Neutrophil (primary cell): ENCODE results near the gene NLRX1.
A peak's percentile ranks its signal among the peaks of the same experiment; 100 is the strongest.
"Not testable (repeated sequence)": the region's sequence is repeated elsewhere in the genome, so short reads cannot be mapped to it uniquely, and the experiment has no call there.

Experiments
- H3K27ac ChIP-seq: fragments of 200-600 bp; sonication (generic); 2 replicates; pipeline ENCODE4 v1.5.1; 2016; ENCODE audit warnings: mild to moderate bottlenecking, moderate library complexity
- H3K27me3 ChIP-seq: fragments of 200-600 bp; sonication (generic); 2 replicates; pipeline ENCODE4 v1.6.0; 2016; ENCODE audit warnings: mild to moderate bottlenecking
- H3K36me3 ChIP-seq: fragments of 200-600 bp; sonication (generic); 2 replicates; pipeline ENCODE4 v1.5.1; 2017
- H3K4me1 ChIP-seq, 2 experiments: fragments of 200-600 bp in 1 of 2; sonication (generic) in 1 of 2; 1 replicate in 1 of 2; 2 replicates in 1 of 2; pipeline versions ENCODE4 v1.5.1 to v1.6.1; 2013 to 2016; ENCODE audit warnings: low read depth in 1 of 2, low read length in 1 of 2, mild to moderate bottlenecking in 1 of 2, moderate library complexity in 1 of 2; ENCODE audit not compliant: control insufficient read depth in 1 of 2, insufficient read depth in 1 of 2
- H3K4me3 ChIP-seq, 2 experiments: fragments of 200-600 bp in 1 of 2; sonication (generic) in 1 of 2; 1 replicate in 1 of 2; 2 replicates in 1 of 2; pipeline ENCODE4 v1.5.1; 2013 to 2016; ENCODE audit warnings: low read depth in 1 of 2, low read length in 1 of 2, mild to moderate bottlenecking in 1 of 2, moderate library complexity in 1 of 2
- H3K9me3 ChIP-seq: fragments of 200-600 bp; sonication (generic); 2 replicates; pipeline ENCODE4 v1.5.1; 2016
- CTCF ChIP-seq: fragments of 200-600 bp; sonication (generic); IDR thresholded peaks from 2 replicates; pipeline ENCODE4 v1.5.1; 2016; ENCODE audit warnings: antibody characterized with exemption

NLRX1 gene

GRCh38 chr11:119180729-119181676 lies 12.5 kb downstream of the NLRX1 start:
- Histone ChIP-seq H3K27me3 (no peaks in the 10 kb centered on the region), H3K4me3 (no peak overlapping the region), H3K9me3 (no peaks in the 10 kb centered on the region), H3K27ac (peak overlapping the region; percentile 76), H3K36me3 (peaks cover 69% of the 10 kb centered on the region), H3K4me1 (peaks cover 29 to 33% of the 10 kb centered on the region in 2 experiments)
- TF ChIP-seq CTCF, result no peak

GRCh38 chr11:119181677-119182412 lies 13.3 kb downstream of the NLRX1 start:
- Histone ChIP-seq H3K27me3 (no peaks in the 10 kb centered on the region), H3K4me3 (no peak overlapping the region), H3K4me1 (peaks cover 29 to 33% of the 10 kb centered on the region in 2 experiments), H3K36me3 (peaks cover 62% of the 10 kb centered on the region), H3K9me3 (no peaks in the 10 kb centered on the region), H3K27ac (peak overlapping the region; percentile 76)
- TF ChIP-seq CTCF, result no peak

- H3K27me3 ChIP-seq, H3K4me3 ChIP-seq, H3K27ac ChIP-seq, H3K9me3 ChIP-seq: not testable (repeated sequence)
- peaks cover 51% of the 10 kb centered on the region for H3K36me3 ChIP-seq
- H3K4me1 ChIP-seq, result peaks cover 13 to 16% of the 10 kb centered on the region in 2 experiments
Measured at GRCh38 chr11:119184399-119184798, 15.9 kb downstream of the NLRX1 start.

GRCh38 chr11:119185981-119186634 lies 17.6 kb downstream of the NLRX1 start:
- no peak for TF ChIP-seq CTCF
- H3K36me3 ChIP-seq, result peaks cover 34% of the 10 kb centered on the region
- H3K27ac ChIP-seq, result no peak overlapping the region
- H3K9me3 ChIP-seq, result no peaks in the 10 kb centered on the region
- no peaks in the 10 kb centered on the region for H3K27me3 ChIP-seq
- no peak overlapping the region for H3K4me3 ChIP-seq
- H3K4me1 ChIP-seq, result peaks cover 14% of the 10 kb centered on the region in 2 experiments

- Histone ChIP-seq H3K4me1 (peaks cover 14 to 15% of the 10 kb centered on the region in 2 experiments), H3K27ac (no peak overlapping the region), H3K4me3 (no peak overlapping the region), H3K36me3 (peaks cover 24% of the 10 kb centered on the region), H3K27me3 (no peaks in the 10 kb centered on the region), H3K9me3 (no peaks in the 10 kb centered on the region)
- no peak for TF ChIP-seq CTCF
Measured at GRCh38 chr11:119187123-119187892, 18.8 kb downstream of the NLRX1 start.
